K562 (cell line): Measurements from ENCODE around the gene AGAP1. TPM values are rescaled to one million over a fixed set of nuclear protein-coding genes. Genes with fewer than 3 reads are reported as not detected.

Experiments
- ATAC-seq: fragments of 200-7000 bp; cut with Tn5 transposase; 3 replicates; pipeline ENCODE4 v1.9.1; 2020; ENCODE audit warnings: moderate library complexity
- BruUV-seq: library from RNA; stranded (reverse); fragments of 400-500 nt; replicated peaks from 2 replicates; lab custom pipeline; 2021; lab: Mats Ljungman, UMichigan
- CTCF ChIA-PET: fragments of 300-600 bp; formaldehyde crosslinking; extraction: SDS; loops from one replicate; lab custom pipeline; 2021; ENCODE audit warnings: low intra/inter-chr PET ratio; lab: Yijun Ruan, JAX
- POLR2A ChIA-PET: fragments of 300-600, 350-650 bp; sonication (Branson Sonifier 250); formaldehyde crosslinking; extraction: SDS; loops from one replicate; lab custom pipeline; 2021; ENCODE audit warnings: antibody characterized with exemption, inconsistent platforms; lab: Yijun Ruan, JAX
- DNase-seq, 4 experiments: peaks; one replicate each; pipeline versions ENCODE4 v3.0.0 to v3.0.0-alpha.2; 2011 to 2018; ENCODE audit warnings: low spot score in 3 of 4, mixed read lengths in 3 of 4; ENCODE audit errors: extremely low read depth in 1 of 4
- FAIRE-seq: peaks from 2 replicates; lab custom pipeline; 2011; peaks lifted over from hg19 to GRCh38; lab: Jason Lieb, UNC
- H2AFZ ChIP-seq: 2 replicates; pipeline ENCODE4 v1.6.0; 2011; ENCODE audit warnings: low read depth, low read length, control low read depth, inconsistent platforms
- H3K27ac ChIP-seq: fragments of 200-600 bp; 3 replicates; pipeline ENCODE4 v1.8.0; 2011; ENCODE audit warnings: low read depth, mild to moderate bottlenecking, control low read depth, inconsistent platforms, low read length, moderate library complexity, mixed read lengths; ENCODE audit errors: extremely low read depth
- H3K27me3 ChIP-seq, 2 experiments: fragments of 300-600 bp in 1 of 2; 2 replicates in 1 of 2; 3 replicates in 1 of 2; pipeline versions ENCODE4 v1.6.0 to v1.8.0; 2011; ENCODE audit warnings: inconsistent platforms in 2 of 2, low read length in 2 of 2, mild to moderate bottlenecking in 1 of 2, mixed read lengths in 1 of 2, moderate library complexity in 1 of 2; ENCODE audit not compliant: control insufficient read depth in 2 of 2, insufficient read depth in 2 of 2
- H3K36me3 ChIP-seq: fragments of 300-600 bp; 3 replicates; pipeline ENCODE4 v1.8.0; 2011; ENCODE audit warnings: mild to moderate bottlenecking, low read length, inconsistent platforms; ENCODE audit not compliant: control insufficient read depth, insufficient read depth
- H3K4me1 ChIP-seq, 2 experiments: fragments of 200-600 bp in 1 of 2; replicated peaks in 1 of 2; 2 replicates in 1 of 2; 3 replicates in 1 of 2; pipeline versions ENCODE4 v1.5.1 to v1.8.0; 2011; ENCODE audit warnings: inconsistent platforms in 2 of 2, low read length in 2 of 2, mild to moderate bottlenecking in 1 of 2, mixed read lengths in 1 of 2, moderate library complexity in 1 of 2; ENCODE audit not compliant: control insufficient read depth in 2 of 2, insufficient read depth in 2 of 2
- H3K4me2 ChIP-seq: 2 replicates; pipeline ENCODE4 v1.6.1; 2011; ENCODE audit warnings: low read length, control low read depth, inconsistent platforms, mixed read lengths; ENCODE audit not compliant: insufficient read depth
- H3K4me3 ChIP-seq: fragments of 200-600 bp; sonication (generic), shearing (Covaris generic); 2 replicates; pipeline ENCODE4 v1.5.1; 2016; ENCODE audit warnings: control low read depth, inconsistent platforms
- H3K79me2 ChIP-seq: fragments of 200-600 bp; 3 replicates; pipeline ENCODE4 v1.8.0; 2011; ENCODE audit warnings: low read length, inconsistent platforms; ENCODE audit not compliant: control insufficient read depth, insufficient read depth
- H3K9ac ChIP-seq, 2 experiments: 2 replicates each; pipeline versions ENCODE4 v1.6.0 to v1.6.1; 2011; ENCODE audit warnings: low read depth in 2 of 2, low read length in 2 of 2, control low read depth in 1 of 2, inconsistent platforms in 1 of 2, mild to moderate bottlenecking in 1 of 2, mixed read lengths in 1 of 2; ENCODE audit not compliant: insufficient read depth in 1 of 2
- H3K9me1 ChIP-seq: one replicate; pipeline ENCODE4 v1.6.0; 2011; ENCODE audit warnings: inconsistent platforms, mild to moderate bottlenecking, low read length, moderate library complexity; ENCODE audit not compliant: control insufficient read depth, insufficient read depth
- H3K9me3 ChIP-seq: replicated peaks from 2 replicates; pipeline ENCODE4 v1.5.1; 2011; ENCODE audit warnings: low read depth, low read length, inconsistent platforms; ENCODE audit not compliant: control insufficient read depth, insufficient read depth
- H4K20me1 ChIP-seq: replicated peaks from 2 replicates; pipeline ENCODE4 v1.6.1; 2011; ENCODE audit warnings: low read length, inconsistent platforms, mixed read lengths; ENCODE audit not compliant: control insufficient read depth, insufficient read depth
- BACH1 ChIP-seq: fragments of 200-800 bp; sonication (Bioruptor generic); IDR thresholded peaks from 2 replicates; pipeline ENCODE4 v1.6.1; 2016; ENCODE audit warnings: missing genetic modification characterization, missing compliant biosample characterization
- CREB5 ChIP-seq: fragments of 250-450 bp; sonication (Bioruptor Pico); IDR thresholded peaks from 2 replicates; pipeline ENCODE4 v1.5.0; 2020; ENCODE audit warnings: mild to moderate bottlenecking
- ELF2 ChIP-seq: fragments of 250-450 bp; sonication (Bioruptor Pico); IDR thresholded peaks from 2 replicates; pipeline ENCODE4 v1.5.0; 2021; ENCODE audit warnings: mild to moderate bottlenecking
- HEY1 ChIP-seq: fragments of 250-450 bp; sonication (Bioruptor Pico); IDR thresholded peaks from 2 replicates; pipeline ENCODE4 v1.5.0; 2020; ENCODE audit warnings: mild to moderate bottlenecking, moderate library complexity, borderline replicate concordance
- JUN ChIP-seq, 2 experiments: sonication (generic) in 1 of 2; formaldehyde crosslinking in 1 of 2; IDR thresholded peaks; 2 replicates each; pipeline versions ENCODE4 v1.6.1 to v1.8.0; 2012 to 2022; ENCODE audit warnings: borderline replicate concordance in 2 of 2, mild to moderate bottlenecking in 2 of 2, improper control_type of control experiment in 1 of 2, low read depth in 1 of 2, low read length in 1 of 2, missing genetic modification reagents in 1 of 2
- MAFF ChIP-seq: IDR thresholded peaks from 2 replicates; pipeline ENCODE4 v1.6.1; 2012; ENCODE audit warnings: low read length, improper control_type of control experiment
- MTA3 ChIP-seq: fragments of 450-650 bp; formaldehyde crosslinking; IDR thresholded peaks from 2 replicates; pipeline ENCODE4 v1.6.1; 2017; ENCODE audit warnings: mild to moderate bottlenecking, borderline replicate concordance
- NCOR1 ChIP-seq: fragments of 450-650 bp; IDR thresholded peaks from 2 replicates; pipeline ENCODE4 v1.6.1; 2016; ENCODE audit warnings: mild to moderate bottlenecking, moderate library complexity
- NFIC ChIP-seq: fragments of 450-650 bp; IDR thresholded peaks from 2 replicates; pipeline ENCODE4 v1.6.1; 2017; ENCODE audit warnings: mild to moderate bottlenecking, inconsistent platforms
- TCF7L2 ChIP-seq: fragments of 150-350 bp; IDR thresholded peaks from 2 replicates; pipeline ENCODE4 v1.6.1; 2016; ENCODE audit warnings: low read depth, mild to moderate bottlenecking, low read length, moderate library complexity
- TSC22D4 ChIP-seq: fragments of 450-650 bp; IDR thresholded peaks from 2 replicates; pipeline ENCODE4 v1.6.1; 2016; ENCODE audit warnings: missing genetic modification characterization, missing biosample characterization, control low read depth
- ZNF12 ChIP-seq: sonication (generic); formaldehyde crosslinking; IDR thresholded peaks from 2 replicates; pipeline ENCODE4 v1.4.0; 2020; ENCODE audit warnings: mild to moderate bottlenecking, missing genetic modification reagents
- ZNF277 ChIP-seq: fragments of 250-450 bp; sonication (Bioruptor Pico); IDR thresholded peaks from 2 replicates; pipeline ENCODE4 v1.8.0; 2022; ENCODE audit warnings: inconsistent platforms, mild to moderate bottlenecking, moderate library complexity, borderline replicate concordance
- WGBS: fragments of 100-300 bp; shearing (Covaris generic); methylation state at CpG from one replicate; pipeline ENCODE4 v1.1.6; 2016; ENCODE audit warnings: low coverage, mixed read lengths; ENCODE audit not compliant: insufficient coverage; ENCODE audit errors: missing lambda C conversion rate; 5-methylcytosine and 5-hydroxymethylcytosine counted together
- in situ Hi-C: fragments of 300-500 bp; cut with MboI; formaldehyde crosslinking; loops from 4 replicates; pipeline ENCODE4 v1.15.0; 2018; ENCODE audit warnings: inconsistent platforms, mixed read lengths
- intact Hi-C: fragments of 100-400 bp; cut with micrococcal nuclease; formaldehyde crosslinking; loops from 2 replicates; pipeline ENCODE4 v1.14.2; 2022
- polyA plus RNA-seq, 8 experiments: library from polyadenylated mRNA; depleted of rRNA in 4 of 8; stranded (reverse) in 5 of 8; unstranded in 3 of 8; fragments of >200 nt; fragmentation: Nextera tagmentation in 2 of 8; fragmentation: Illumina TruSeq in 1 of 8; extraction: Ambion mirVana in 2 of 8; extraction: Trizol in 1 of 8; gene quantifications; 2 replicates each; pipeline versions ENCODE4 v1.2.1 to v1.2.3, GENCODE V29; 2011 to 2014; ENCODE audit warnings: inconsistent platforms in 1 of 8, missing spikeins in 1 of 8
- total RNA-seq, 7 experiments: library from RNA; depleted of rRNA in 6 of 7; stranded (reverse); fragments of >200 nt in 6 of 7; fragmentation: Illumina TruSeq in 2 of 7; extraction: Trizol in 2 of 7; gene quantifications; 2 replicates each; pipeline versions ENCODE4 v1.2.1 to v1.2.3, GENCODE V29; 2011 to 2021; ENCODE audit warnings: low replicate concordance in 1 of 7
- TF ChIP-seq, protein P1 (sequence below), 3 experiments: fragments of 200-800 bp in 1 of 3; fragments of 250-450 bp in 1 of 3; fragments of 450-650 bp in 1 of 3; sonication (Bioruptor Pico) in 1 of 3; sonication (Bioruptor generic) in 1 of 3; formaldehyde crosslinking in 1 of 3; IDR thresholded peaks; 2 replicates each; pipeline versions ENCODE4 v1.6.1 to v1.8.0; 2016 to 2022; ENCODE audit warnings: mild to moderate bottlenecking in 2 of 3, missing genetic modification characterization in 2 of 3, missing compliant biosample characterization in 1 of 3, moderate library complexity in 1 of 3

The AGAP1 gene
- total and polyA plus RNA-seq, 9 of the 15 experiments (the other 6 are each of a cell fraction or from before 2014, with no cell fraction given) = 1.3 to 24.0 (median 10.6) TPM

DNA sequence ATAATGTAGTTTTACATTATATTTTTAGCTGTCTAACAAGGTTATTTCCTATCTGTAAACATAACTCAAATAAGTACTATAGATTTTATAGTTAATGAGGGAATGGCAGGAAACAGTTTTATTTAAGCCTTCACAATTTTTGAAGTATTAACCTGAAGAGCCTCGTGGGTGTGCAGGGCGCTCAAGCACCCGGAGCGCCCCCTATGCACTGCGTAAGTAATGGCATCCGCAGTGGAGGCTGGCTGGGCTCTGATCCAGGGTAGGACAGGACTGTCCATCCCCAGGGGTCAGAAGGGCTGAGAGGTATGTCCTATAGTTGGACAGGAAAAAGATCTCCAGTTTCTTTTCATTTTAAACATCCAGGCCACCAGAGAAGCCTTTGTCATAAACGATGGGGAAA lies 682.6 kb downstream of the AGAP1 start (continued):
- TF ChIP-seq CREB5 (CRISPR knock-in tag) = no peak
- TF ChIP-seq JUN (IDR thresholded peaks at IDR 0.05; ENCODE audit: borderline replicate concordance, low read depth, low read length) = no peak
- no peak for TF ChIP-seq JUN (CRISPR knock-in tag; IDR thresholded peaks at IDR 0.05; ENCODE audit: borderline replicate concordance)
- TF ChIP-seq BACH1 = no peak
- no peak for TF ChIP-seq ZNF12 (CRISPR knock-in tag)

DNA sequence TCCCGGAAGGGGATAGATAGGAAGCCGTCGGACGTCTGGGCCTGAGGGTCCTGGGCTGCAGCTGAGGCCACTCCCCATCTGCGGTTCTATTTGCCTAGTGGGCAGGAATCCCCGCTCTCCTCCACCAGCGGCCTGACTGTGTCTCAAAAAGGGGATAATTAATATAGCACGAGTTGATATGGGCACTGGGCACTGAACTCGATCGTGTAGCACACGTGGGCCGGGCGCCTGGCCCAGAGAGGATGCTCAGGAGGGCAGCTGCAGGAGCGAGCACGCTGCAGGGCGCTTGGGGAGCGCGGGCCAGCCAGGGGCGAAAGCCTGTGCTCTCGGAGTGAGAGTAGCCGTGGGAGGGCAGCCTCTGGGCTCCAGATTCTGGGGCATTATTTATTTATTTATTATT lies 683.1 kb downstream of the AGAP1 start:
- H3K36me3 ChIP-seq = no peaks in the 10 kb centered on the region
- no peaks in the 10 kb centered on the region for H3K79me2 ChIP-seq
- H3K4me1 ChIP-seq = peaks cover 2 to 20% of the 10 kb centered on the region in 2 experiments; a peak in 4 of 5 replicates
- no peaks in the 10 kb centered on the region for H3K9me3 ChIP-seq
- FAIRE-seq (no peak), ATAC-seq (no peak), DNase-seq (no peak)
- in situ Hi-C loops = loop anchor here (5.0 kb wide), 1 partner anchor 400 kb away; no protein-coding TSS in a partner anchor
- ChIA-PET CTCF (interaction anchor here (1.8 kb wide), 1 partner anchor 411 kb away, joined by 8 read pairs; no protein-coding TSS in a partner anchor), POLR2A (interaction anchor here (0.7 kb wide), 1 partner anchor 445 kb away, joined by 3 read pairs; no protein-coding TSS in a partner anchor)
- H3K9ac ChIP-seq = no peak overlapping the region
- intact Hi-C loops = no loop called here
- H4K20me1 ChIP-seq = no peaks in the 10 kb centered on the region
- no TSS peak for BruUV-seq
- H3K27me3 ChIP-seq = no peaks in the 10 kb centered on the region
- no peak overlapping the region for H3K27ac ChIP-seq
- H2AFZ ChIP-seq = no peak overlapping the region
- 68% methylated on average over 16 of the region's 21 CpGs for WGBS
- no peak overlapping the region for H3K4me3 ChIP-seq
- no peaks in the 10 kb centered on the region for H3K9me1 ChIP-seq
- no peak overlapping the region for H3K4me2 ChIP-seq
- TF ChIP-seq MAFF = no peak
- TF ChIP-seq, protein P1, sequence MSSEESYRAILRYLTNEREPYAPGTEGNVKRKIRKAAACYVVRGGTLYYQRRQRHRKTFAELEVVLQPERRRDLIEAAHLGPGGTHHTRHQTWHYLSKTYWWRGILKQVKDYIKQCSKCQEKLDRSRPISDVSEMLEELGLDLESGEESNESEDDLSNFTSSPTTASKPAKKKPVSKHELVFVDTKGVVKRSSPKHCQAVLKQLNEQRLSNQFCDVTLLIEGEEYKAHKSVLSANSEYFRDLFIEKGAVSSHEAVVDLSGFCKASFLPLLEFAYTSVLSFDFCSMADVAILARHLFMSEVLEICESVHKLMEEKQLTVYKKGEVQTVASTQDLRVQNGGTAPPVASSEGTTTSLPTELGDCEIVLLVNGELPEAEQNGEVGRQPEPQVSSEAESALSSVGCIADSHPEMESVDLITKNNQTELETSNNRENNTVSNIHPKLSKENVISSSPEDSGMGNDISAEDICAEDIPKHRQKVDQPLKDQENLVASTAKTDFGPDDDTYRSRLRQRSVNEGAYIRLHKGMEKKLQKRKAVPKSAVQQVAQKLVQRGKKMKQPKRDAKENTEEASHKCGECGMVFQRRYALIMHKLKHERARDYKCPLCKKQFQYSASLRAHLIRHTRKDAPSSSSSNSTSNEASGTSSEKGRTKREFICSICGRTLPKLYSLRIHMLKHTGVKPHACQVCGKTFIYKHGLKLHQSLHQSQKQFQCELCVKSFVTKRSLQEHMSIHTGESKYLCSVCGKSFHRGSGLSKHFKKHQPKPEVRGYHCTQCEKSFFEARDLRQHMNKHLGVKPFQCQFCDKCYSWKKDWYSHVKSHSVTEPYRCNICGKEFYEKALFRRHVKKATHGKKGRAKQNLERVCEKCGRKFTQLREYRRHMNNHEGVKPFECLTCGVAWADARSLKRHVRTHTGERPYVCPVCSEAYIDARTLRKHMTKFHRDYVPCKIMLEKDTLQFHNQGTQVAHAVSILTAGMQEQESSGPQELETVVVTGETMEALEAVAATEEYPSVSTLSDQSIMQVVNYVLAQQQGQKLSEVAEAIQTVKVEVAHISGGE (CRISPR knock-in tag; IDR thresholded peaks at IDR 0.05) = no peak
- TF ChIP-seq NFIC = no peak
- TF ChIP-seq TSC22D4 (tag) = no peak
- TF ChIP-seq ELF2 (CRISPR knock-in tag) = no peak
- TF ChIP-seq ZNF277 = no peak
- no peak for TF ChIP-seq MTA3
- no peak for TF ChIP-seq TCF7L2
- TF ChIP-seq HEY1 (CRISPR knock-in tag) = no peak
- no peak for TF ChIP-seq NCOR1
